ENCODE data around the gene CADM1. TPM values are rescaled to one million over a fixed set of nuclear protein-coding genes. Genes with fewer than 3 reads are reported as not detected.

The CADM1 gene
- polyA plus RNA-seq, 6 donors from 2014 or later: not detected

- no peaks in the 10 kb centered on the region for H3K4me1 Mint-ChIP-seq
- DNase-seq (no peak), ATAC-seq (ENCODE audit: low read depth in 2 of 2) (no peak)
- H3K27ac Mint-ChIP-seq: no peak overlapping the region
- H3K36me3 Mint-ChIP-seq: no peaks in the 10 kb centered on the region
- peaks cover 0 to 7% (median 0%) of the 10 kb centered on the region in 7 donors for H3K9me3 Mint-ChIP-seq
- peaks cover 0 to 3% (median 0%) of the 10 kb centered on the region in 3 donors for H3K27me3 Mint-ChIP-seq
- no peak overlapping the region for H3K4me3 Mint-ChIP-seq
Observed at GRCh38 chr11:115360186-115360824, 143.9 kb downstream of the CADM1 start.

GRCh38 chr11:115357066-115357465 is 147.1 kb downstream of the CADM1 start:
- H3K27me3 Mint-ChIP-seq: peaks cover 0 to 3% (median 0%) of the 10 kb centered on the region in 3 donors
- no peak for ATAC-seq (ENCODE audit: low read depth in 2 of 2)

GRCh38 chr11:115352805-115353485 is 151.3 kb downstream of the CADM1 start:
- Mint-ChIP-seq H3K27me3 (peaks cover 0 to 6% (median 0%) of the 10 kb centered on the region in 3 donors), H3K27ac (no peak overlapping the region), H3K4me3 (no peak overlapping the region), H3K4me1 (no peaks in the 10 kb centered on the region), H3K36me3 (no peaks in the 10 kb centered on the region), H3K9me3 (peaks cover 0 to 4% (median 0%) of the 10 kb centered on the region in 7 donors)
- DNase-seq (no peak), ATAC-seq (ENCODE audit: low read depth in 2 of 2) (no peak)

More at GRCh38 chr11:115357066-115357465, 147.1 kb downstream of the CADM1 start:
- no peaks in the 10 kb centered on the region for H3K4me1 Mint-ChIP-seq
- no peak for DNase-seq
- H3K4me3 Mint-ChIP-seq: no peak overlapping the region
- no peaks in the 10 kb centered on the region for H3K36me3 Mint-ChIP-seq
- no peak overlapping the region for H3K27ac Mint-ChIP-seq
- H3K9me3 Mint-ChIP-seq: peaks cover 0 to 7% (median 0%) of the 10 kb centered on the region in 7 donors

- Mint-ChIP-seq H3K36me3 (no peaks in the 10 kb centered on the region), H3K4me3 (no peak overlapping the region), H3K9me3 (no peaks in the 10 kb centered on the region), H3K27me3 (peaks cover 0 to 10% (median 0%) of the 10 kb centered on the region in 3 donors), H3K27ac (no peak overlapping the region), H3K4me1 (no peaks in the 10 kb centered on the region)
- DNase-seq: no peak
- ATAC-seq (ENCODE audit: low read depth in 2 of 2): no peak
Observed at GRCh38 chr11:115349335-115350017, 154.7 kb downstream of the CADM1 start.

GRCh38 chr11:115348416-115348815 is 155.8 kb downstream of the CADM1 start:
- Mint-ChIP-seq H3K27me3 (peaks cover 0 to 15% (median 0%) of the 10 kb centered on the region in 3 donors), H3K4me1 (no peaks in the 10 kb centered on the region), H3K27ac (no peak overlapping the region), H3K36me3 (no peaks in the 10 kb centered on the region), H3K9me3 (no peaks in the 10 kb centered on the region), H3K4me3 (no peak overlapping the region)
- ATAC-seq (ENCODE audit: low read depth in 2 of 2): no peak
- DNase-seq: no peak

- Mint-ChIP-seq H3K4me3 (no peak overlapping the region), H3K27me3 (peaks cover 0 to 19% (median 0%) of the 10 kb centered on the region in 3 donors), H3K4me1 (no peaks in the 10 kb centered on the region), H3K9me3 (no peaks in the 10 kb centered on the region), H3K36me3 (no peaks in the 10 kb centered on the region), H3K27ac (no peak overlapping the region)
- DNase-seq (no peak), ATAC-seq (ENCODE audit: low read depth in 2 of 2) (no peak)
Observed at GRCh38 chr11:115347106-115347505, 157.1 kb downstream of the CADM1 start.

- no peaks in the 10 kb centered on the region for H3K4me1 Mint-ChIP-seq
- H3K27me3 Mint-ChIP-seq: peaks cover 0 to 19% (median 0%) of the 10 kb centered on the region in 3 donors
- no peaks in the 10 kb centered on the region for H3K36me3 Mint-ChIP-seq
- H3K9me3 Mint-ChIP-seq: no peaks in the 10 kb centered on the region
- ATAC-seq (ENCODE audit: low read depth in 2 of 2) (no peak), DNase-seq (no peak)
- no peak overlapping the region for H3K4me3 Mint-ChIP-seq
- H3K27ac Mint-ChIP-seq: no peak overlapping the region
Observed at GRCh38 chr11:115345840-115346239, 158.4 kb downstream of the CADM1 start.

GRCh38 chr11:115345361-115345760 is 158.9 kb downstream of the CADM1 start:
- H3K36me3 Mint-ChIP-seq: no peaks in the 10 kb centered on the region
- H3K4me3 Mint-ChIP-seq: no peak overlapping the region
- peaks cover 0 to 19% (median 0%) of the 10 kb centered on the region in 3 donors for H3K27me3 Mint-ChIP-seq
- H3K9me3 Mint-ChIP-seq: no peaks in the 10 kb centered on the region
- no peak for ATAC-seq (ENCODE audit: low read depth in 2 of 2)
- no peak for DNase-seq
- H3K4me1 Mint-ChIP-seq: no peaks in the 10 kb centered on the region
- no peak overlapping the region for H3K27ac Mint-ChIP-seq

GRCh38 chr11:115344846-115345245 is 159.4 kb downstream of the CADM1 start:
- H3K4me3 Mint-ChIP-seq: no peak overlapping the region
- no peak for DNase-seq
- H3K27ac Mint-ChIP-seq: no peak overlapping the region
- no peaks in the 10 kb centered on the region for H3K36me3 Mint-ChIP-seq
- no peaks in the 10 kb centered on the region for H3K4me1 Mint-ChIP-seq
- no peaks in the 10 kb centered on the region for H3K9me3 Mint-ChIP-seq
- no peak for ATAC-seq (ENCODE audit: low read depth in 2 of 2)
- H3K27me3 Mint-ChIP-seq: peaks cover 0 to 16% (median 0%) of the 10 kb centered on the region in 3 donors

GRCh38 chr11:115342142-115342541 is 162.1 kb downstream of the CADM1 start:
- Mint-ChIP-seq H3K4me1 (no peaks in the 10 kb centered on the region), H3K27me3 (peaks cover 0 to 15% (median 0%) of the 10 kb centered on the region in 3 donors), H3K36me3 (no peaks in the 10 kb centered on the region), H3K9me3 (peaks cover 0 to 4% (median 0%) of the 10 kb centered on the region in 7 donors), H3K4me3 (no peak overlapping the region), H3K27ac (no peak overlapping the region)
- DNase-seq: no peak
- ATAC-seq (ENCODE audit: low read depth in 2 of 2): no peak

GRCh38 chr11:115340874-115341273 is 163.3 kb downstream of the CADM1 start:
- no peak overlapping the region for H3K27ac Mint-ChIP-seq
- H3K4me3 Mint-ChIP-seq: no peak overlapping the region
- H3K36me3 Mint-ChIP-seq: no peaks in the 10 kb centered on the region
- ATAC-seq (ENCODE audit: low read depth in 2 of 2) (no peak), DNase-seq (no peak)
- H3K27me3 Mint-ChIP-seq: peaks cover 0 to 15% (median 0%) of the 10 kb centered on the region in 3 donors
- no peaks in the 10 kb centered on the region for H3K4me1 Mint-ChIP-seq
- H3K9me3 Mint-ChIP-seq: peaks cover 0 to 4% (median 0%) of the 10 kb centered on the region in 7 donors

- Mint-ChIP-seq H3K27me3 (peaks cover 0 to 4% (median 0%) of the 10 kb centered on the region in 3 donors), H3K36me3 (no peaks in the 10 kb centered on the region), H3K27ac (no peak overlapping the region), H3K9me3 (peaks cover 0 to 4% (median 0%) of the 10 kb centered on the region in 7 donors), H3K4me1 (no peaks in the 10 kb centered on the region), H3K4me3 (no peak overlapping the region)
- no peak for ATAC-seq (ENCODE audit: low read depth in 2 of 2)
- no peak for DNase-seq
Observed at GRCh38 chr11:115338476-115338875, 165.7 kb downstream of the CADM1 start.

GRCh38 chr11:115334932-115335788 is 169.1 kb downstream of the CADM1 start:
- Mint-ChIP-seq H3K36me3 (no peaks in the 10 kb centered on the region), H3K4me3 (no peak overlapping the region)
- DNase-seq: no peak

More at GRCh38 chr11:115334932-115335788, 169.1 kb downstream of the CADM1 start:
- Mint-ChIP-seq H3K9me3 (peaks cover 0 to 4% (median 0%) of the 10 kb centered on the region in 7 donors), H3K27ac (no peak overlapping the region), H3K4me1 (no peaks in the 10 kb centered on the region), H3K27me3 (no peaks in the 10 kb centered on the region)
- no peak for ATAC-seq (ENCODE audit: low read depth in 2 of 2)
